GM18861 (cell line): ENCODE data around the gene XPC.
"Not testable (repeated sequence)": the region's sequence is repeated elsewhere in the genome, so short reads cannot be mapped to it uniquely, and the experiment has no call there.

Experiments
- ATAC-seq: cut with Tn5 transposase; IDR thresholded peaks from one replicate; pipeline ENCODE4 v1.9.1; 2021; ENCODE audit not compliant: unreplicated experiment

Gene XPC

DNA sequence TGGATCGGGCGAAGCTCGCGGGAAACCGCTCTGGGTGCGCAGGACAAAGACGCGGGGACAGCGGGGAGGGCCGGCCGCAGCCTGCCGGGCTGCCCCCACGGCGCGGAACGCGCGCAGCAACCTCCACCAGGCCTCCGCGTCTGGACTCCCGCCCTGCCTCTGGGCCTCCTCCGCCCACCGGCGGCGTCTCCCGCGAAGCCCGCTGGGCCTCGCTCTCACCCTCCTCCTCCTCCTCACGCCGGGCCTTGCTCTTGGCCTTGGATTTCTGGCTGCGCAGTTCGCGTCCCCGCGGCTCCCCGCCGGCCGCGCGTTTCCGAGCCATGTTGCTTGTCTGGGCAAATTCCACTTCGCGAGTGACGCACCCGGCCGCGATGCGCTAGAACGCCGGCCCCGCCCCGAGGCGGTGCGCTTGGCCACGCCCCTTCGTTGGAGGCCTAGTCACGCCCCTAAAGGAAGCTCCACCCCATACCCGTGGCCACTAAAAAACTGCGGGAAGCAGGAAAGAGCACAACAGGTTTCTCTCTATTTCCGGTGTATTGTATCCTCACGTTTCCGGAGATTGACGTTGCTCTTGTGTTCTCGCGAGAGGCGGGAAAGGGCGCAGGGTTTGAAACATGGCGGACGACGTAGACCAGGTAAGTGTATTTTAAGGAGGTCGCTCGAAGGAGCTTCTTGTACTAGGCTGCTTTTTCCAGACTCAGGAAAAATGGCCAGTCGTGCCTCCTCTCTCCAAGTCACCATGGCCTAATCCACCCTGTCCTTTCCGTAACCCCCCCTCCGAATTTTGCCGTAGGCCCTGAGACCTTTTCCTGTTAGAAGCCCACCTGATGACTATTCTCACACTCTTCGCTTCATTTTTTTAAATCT is at the start of gene XPC, which contains the start of gene LSM3:
XPC (minus strand) TSS at position 355 of the 867 bp plus-strand sequence; CDS start at position 322, 33 bp downstream.
LSM3 (plus strand) TSS at position 571 of the 867 bp plus-strand sequence; CDS start at position 615, 44 bp downstream.
- ATAC-seq: peak; percentile 92

DNA sequence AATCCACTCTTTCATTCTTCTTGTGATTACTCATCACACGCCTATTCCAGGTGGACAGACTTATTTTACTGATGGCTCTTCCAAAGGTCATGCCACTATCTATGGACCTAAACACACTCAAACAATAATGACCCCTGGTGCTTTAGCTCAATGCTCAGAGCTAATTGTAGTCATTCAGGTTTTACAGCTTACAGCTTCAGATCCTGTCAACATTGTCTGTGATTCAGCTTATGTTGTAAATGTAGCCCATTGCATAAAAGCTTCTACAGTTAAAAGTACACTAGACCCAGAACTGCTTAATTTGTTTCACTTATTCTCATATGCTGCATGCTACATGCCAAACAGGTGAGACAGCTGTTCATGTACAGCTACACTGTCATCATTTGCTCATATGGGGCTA is 49.5 kb upstream of the XPC start:
- ATAC-seq: no peak

DNA sequence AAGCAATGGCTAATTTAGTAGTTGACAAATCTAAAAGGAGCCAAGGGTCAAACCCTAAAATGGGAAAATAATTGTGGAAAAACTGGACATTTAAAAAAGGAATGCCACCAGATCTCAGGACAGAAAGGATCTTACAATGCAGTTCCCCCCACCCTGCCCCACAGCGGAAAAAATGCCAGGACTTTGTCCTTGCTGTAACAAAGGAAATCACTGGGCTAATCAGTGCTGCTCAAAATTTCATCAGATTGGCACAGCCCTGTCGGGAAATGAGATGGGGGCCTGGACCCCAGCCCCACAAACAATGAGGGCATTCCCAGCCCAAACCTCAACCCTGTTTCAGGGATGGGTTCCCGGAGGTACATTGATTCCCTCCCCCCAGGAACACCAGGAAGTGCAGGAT is 48.0 kb upstream of the XPC start:
- not testable (repeated sequence) for ATAC-seq

DNA sequence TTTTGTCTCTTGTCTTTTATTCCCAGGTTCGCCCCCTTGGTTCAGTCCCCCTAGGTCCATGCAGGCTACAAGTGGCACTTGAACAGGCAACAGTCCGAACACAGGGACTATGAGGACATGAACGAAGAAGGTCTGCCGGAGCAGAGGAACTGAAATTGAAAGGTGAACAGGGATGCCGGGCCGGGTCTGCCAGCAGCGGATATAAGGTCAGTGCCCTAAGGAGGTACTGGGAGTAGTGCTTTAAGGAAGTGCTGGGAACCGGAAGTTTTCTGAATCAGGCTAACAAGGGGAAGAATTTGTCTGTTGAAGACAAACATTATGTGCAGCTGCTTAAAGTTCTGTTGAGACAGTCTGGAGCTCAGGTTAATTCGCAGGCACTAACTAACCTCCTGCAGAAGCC is 47.0 kb upstream of the XPC start:
- no peak for ATAC-seq

DNA sequence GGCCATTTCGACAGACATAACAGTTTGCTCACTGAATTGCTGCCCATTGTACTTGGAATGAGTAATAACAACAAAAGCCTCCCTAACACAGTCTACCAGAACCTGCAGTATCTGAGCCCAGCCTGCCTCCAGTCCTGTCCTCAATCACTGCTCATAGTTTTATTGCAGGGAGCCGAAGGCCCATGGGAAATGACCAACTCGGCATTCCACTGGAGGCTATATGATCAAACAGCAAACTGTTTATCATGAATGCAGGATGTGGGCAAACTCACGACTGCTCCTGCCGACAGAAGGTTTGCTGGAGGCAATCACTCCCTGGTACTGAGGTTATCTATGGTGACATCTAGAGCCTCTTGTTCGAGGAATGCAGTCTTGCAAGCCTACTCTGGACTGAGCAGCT is 46.5 kb upstream of the XPC start:
- ATAC-seq: no peak

DNA sequence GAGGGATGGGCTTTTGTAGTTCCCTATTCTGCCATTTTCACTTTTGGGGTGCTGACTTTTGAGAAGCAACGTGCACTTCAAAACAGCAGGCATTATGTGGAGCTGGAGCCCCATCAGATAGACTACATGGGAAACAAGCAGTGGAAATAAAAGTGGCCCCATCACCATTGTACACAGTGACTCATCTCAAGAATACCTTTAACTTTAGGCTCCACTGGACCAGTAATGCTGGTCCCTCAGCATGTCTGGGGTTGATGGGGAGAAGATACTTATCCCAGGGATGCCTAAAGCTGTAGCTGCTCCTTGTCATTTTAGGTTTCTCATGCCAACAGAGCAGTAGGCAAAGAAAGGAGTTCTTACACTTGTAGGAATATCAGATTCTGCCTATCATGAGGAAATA is 45.2 kb upstream of the XPC start:
- ATAC-seq: no peak

DNA sequence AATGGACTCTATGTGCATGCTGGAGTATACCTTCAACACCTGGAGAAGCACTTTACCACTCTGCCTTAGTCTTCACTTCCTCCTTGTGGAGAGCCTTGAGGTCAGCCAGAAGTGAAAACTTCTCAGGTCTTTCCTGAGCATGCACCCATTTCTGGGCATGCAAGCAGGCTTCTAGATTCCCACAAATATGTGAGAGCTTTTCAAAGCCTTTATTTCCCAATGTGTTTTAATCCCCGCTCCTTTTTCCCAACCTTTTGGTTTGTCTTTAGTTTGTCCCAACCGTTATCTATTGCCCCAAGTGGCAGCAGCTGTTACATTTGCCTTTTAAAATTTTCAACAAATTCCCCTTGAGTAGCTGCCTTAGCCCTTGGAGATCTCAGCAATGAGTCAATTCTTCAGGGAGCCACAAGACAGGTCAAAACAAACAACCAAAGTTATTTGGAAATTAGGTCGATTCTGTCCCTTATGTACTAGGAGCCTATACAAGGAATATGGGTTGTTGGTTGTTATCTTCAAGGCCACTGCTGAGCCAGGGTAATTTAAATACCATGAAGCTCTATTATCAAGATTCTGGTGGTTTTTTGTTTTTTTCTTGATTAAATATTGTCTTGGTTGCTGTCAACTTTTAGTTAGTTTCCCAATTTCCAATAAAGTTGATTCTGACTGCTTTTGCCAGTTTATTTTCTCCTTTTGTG is 44.6 kb upstream of the XPC start:
- no peak for ATAC-seq

DNA sequence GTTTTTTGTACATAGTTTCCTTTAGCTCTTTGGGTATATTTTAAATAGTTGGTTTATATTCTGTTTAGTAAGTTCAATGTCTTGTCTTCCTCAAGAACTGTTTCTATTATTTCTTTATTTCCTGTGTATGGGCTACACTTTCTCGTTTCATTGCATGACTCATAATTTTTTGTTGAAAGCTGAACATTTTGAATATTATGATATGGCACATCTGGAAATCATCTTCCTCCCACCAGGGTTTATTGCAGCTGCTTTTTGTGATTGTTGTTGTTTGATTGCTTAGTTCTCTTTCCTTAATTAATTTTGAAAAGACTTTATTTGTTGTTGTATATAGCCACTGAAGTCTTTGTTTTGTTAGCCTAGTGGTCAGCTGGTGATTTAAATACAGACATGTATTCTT is 44.1 kb upstream of the XPC start:
- no peak for ATAC-seq

DNA sequence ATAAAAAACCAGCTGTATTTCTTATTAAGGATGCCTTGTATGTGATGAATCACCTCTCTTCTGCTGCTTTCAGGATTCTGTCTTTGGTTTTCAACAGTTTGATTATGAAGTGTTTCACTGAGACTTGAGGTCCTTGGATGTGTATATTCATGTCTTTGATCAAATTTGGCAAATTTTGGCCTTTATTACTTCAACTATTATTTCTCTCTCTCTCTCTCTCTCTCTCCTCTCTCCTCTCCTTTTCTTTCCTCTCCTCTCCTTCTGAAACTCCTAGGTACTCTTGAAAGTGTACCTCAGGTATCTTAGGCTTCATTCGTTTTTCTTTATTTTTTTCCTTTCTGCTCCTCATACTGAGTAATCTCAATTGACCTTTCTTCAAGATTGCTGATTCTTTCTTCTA is 43.5 kb upstream of the XPC start:
- ATAC-seq: no peak

DNA sequence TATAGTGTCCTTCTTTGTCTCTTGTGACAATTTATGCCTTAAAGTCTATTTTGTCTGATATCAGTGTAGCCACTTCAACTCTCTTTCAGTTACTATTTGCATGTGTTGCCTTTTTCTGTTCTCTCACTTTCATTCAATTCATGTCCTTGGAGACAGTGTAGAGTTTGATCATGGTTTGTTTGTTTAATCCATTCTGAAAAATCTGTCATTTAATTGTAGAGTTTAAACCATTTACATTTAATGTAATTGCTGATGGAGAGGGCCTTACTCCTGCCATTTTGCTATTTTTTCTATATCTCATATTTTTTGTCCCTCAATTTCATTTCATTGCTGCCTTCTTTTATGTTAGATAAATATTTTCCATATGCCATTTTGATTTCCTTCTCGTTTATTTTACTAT is 42.5 kb upstream of the XPC start:
- ATAC-seq: no peak

DNA sequence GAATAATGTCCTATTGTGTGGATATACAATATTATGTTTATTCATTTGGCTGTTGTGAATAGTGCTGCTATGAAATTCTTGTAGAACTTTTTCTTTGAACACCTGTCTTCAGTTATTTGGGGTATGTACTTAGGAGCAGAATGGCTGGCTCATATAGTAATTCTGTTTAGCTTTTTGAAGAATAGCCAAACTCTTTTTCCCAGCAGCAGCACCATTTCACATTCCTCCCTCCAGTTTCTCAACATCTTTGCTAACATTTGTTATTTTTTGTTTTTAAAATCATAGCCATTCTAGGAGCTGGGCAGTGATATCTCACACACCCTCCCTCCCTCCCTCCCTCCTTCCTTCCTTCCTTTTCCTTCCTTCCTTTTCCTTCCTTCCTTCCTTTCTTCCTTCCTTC is 40.0 kb upstream of the XPC start:
- ATAC-seq: no peak

DNA sequence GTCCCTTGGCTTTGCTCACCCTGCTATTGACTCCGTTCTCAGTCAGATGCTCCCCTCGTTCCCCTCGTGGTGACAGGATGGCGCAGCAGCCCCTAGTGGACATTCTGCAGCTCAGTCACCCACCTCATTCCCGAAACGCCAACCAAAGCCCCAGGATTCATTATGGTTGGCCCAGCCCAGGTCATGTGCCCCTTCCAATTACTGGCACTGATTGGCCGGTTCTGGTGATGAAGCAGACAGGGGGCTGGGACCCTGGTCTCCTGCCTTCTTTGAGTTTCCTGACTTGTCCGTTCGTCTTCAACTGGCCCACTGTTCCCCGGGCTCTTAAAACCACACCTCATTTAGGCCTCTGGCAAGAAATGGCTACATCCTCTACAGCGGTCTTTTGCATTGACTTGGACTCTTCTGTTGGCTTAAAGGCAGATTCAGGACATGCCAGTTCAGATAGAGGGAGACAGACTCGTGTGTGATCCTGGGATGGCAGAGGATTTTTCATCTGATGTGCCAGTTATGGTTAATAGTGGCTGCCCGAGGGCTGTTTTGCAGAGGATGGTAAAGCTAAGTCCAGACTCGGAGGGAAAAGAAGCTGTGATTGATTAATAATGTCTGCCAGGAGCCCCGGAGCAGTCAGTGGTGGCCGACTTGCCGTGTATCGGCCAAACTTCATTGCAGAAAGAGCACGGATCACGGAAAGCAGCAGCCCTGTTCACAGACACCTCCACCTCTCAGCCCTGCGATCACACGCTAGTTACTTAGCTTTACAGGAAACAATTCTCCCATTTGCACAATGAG is 38.1 kb upstream of the XPC start:
- peak; percentile 77 for ATAC-seq

DNA sequence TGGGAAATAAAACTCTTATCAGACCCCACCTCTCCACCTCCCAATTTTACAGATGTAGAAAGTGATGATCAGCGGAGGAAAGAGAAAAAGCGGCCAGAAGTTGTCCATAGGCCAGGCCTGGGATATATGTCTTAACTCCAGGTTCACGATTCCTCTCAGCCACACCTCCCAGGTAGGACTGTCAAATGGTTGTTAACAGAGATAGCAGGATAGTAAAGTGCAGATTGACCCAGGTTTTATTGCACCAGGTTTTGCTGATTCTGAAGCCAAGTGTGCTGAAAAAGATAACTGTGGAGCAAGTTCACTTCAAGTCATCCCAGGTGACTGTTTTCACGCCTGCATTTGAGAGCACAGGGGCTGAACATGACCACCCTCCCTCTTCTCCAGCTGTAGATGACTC is 36.4 kb upstream of the XPC start:
- ATAC-seq: no peak

DNA sequence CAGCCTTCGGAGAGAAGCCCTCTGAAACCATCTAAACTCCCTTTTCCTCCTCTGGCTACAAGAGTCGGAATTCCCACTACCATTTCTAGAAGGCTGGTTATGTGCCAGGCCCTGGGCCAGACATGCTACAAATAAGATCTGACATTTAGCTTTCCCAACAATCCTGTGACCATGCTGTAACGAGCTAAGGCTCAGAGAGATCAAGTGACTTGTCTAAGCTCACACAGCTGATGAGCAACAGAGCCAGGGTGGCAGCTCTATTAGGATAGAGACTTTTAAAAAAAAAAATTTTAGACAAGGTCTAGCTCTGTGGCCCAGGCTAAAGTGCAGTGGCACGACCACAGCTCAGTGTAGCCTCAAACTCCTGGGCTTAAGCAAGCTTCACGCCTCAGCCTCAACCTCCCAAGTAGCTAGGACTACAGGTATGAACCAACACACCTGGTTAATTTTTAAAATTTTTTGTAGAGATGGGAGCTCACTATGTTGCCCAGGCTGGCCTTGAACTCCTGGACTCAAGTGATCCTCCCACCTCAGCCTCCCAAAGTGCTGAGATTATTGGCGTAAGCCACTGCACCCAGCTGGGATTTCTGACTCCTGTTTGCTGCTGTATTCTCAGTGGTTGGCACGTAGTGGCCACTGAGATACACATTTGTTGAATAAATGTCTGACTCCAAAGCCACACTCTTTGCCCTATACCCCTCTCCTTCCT is 34.8 kb upstream of the XPC start:
- no peak for ATAC-seq

DNA sequence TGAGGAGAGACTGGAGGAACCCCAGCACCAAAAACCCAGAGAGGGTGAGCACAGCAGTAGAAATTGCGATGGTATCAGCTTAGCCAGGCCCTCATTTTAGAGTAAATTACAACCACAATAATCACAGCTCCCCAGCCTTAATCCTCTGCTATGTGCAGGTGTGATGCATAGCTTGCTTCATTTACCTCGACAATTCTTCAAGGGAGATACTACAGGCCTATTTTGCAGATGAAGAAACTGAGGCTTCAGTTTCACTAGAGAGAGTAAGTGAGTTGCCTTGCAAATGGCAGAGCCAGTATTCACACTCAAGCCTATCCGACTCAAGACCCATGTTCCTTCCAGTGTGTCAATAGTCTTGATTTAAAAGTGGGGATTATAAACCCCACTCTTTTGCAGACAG is 33.6 kb upstream of the XPC start:
- no peak for ATAC-seq

DNA sequence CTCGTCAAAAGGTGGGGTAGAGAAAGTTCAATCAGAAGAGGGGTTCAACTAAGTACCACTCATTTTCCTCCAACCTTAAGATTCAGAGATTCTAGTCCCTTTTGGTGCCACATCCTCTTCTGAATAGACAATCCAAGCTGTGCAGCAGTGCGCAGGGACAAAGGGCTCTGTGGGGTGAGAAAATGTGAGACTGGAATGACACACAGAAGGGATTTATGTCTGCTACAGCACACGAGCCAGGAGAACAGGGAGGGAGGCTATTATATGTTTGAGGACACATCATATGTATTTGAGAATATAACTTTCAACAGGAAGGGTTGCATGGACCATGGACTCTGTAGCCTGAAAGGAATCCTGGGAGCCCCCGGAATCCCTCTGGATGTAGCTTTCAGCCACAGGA is 33.2 kb upstream of the XPC start:
- ATAC-seq: no peak

DNA sequence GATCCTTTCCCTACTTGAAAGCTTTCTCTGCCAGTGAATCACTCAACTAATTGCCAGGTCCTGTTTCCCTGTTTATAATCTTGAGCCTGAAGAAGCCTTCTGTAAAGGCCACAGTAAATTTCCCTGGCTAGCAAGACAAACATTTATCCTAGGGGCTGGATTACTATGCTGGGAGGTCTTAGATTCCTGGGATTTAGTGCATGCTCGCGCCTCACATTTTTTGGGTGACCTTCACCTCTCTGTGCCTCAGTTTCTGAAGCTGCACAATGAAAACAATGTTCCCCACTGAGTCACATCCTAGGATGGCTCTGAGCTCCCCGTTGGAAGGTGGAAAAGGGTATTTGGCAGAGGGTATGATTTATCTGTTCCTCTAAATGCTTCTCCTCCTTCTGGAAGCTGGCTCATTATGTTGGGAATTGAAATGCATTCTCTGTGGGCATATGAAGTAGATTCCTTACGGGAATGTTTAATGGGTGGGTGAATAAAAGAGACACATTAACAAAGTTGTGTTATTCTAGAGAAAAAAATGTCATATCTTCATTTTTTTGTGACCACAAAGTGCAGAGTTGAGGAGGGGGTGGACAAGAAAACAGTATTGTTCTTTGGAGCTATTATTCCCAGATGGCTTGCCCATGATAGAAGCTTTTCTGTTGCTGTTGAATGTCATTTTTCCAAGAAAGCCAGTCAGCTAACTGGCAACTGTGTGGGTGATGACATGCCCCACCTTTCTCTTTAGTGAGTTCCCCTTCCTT is 32.6 kb upstream of the XPC start:
- no peak for ATAC-seq

DNA sequence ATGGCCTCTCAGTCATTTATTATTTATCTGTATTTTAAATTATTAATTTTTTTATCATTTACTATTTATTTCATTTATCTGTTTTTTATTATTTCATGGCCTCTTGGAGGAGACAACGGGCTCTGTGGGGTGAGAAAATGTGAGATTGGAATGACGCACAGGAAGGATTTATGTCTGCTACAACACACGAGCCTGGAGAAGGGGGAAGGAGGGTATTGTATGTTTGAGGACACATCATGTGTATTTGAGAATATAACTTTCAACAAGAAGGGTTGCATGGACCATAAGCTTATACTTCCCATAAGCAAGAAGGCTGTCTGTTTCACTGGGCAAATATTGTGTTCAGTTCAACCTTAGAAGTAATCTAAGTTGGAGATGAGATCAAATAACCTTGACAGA is 31.9 kb upstream of the XPC start:
- ATAC-seq: no peak

DNA sequence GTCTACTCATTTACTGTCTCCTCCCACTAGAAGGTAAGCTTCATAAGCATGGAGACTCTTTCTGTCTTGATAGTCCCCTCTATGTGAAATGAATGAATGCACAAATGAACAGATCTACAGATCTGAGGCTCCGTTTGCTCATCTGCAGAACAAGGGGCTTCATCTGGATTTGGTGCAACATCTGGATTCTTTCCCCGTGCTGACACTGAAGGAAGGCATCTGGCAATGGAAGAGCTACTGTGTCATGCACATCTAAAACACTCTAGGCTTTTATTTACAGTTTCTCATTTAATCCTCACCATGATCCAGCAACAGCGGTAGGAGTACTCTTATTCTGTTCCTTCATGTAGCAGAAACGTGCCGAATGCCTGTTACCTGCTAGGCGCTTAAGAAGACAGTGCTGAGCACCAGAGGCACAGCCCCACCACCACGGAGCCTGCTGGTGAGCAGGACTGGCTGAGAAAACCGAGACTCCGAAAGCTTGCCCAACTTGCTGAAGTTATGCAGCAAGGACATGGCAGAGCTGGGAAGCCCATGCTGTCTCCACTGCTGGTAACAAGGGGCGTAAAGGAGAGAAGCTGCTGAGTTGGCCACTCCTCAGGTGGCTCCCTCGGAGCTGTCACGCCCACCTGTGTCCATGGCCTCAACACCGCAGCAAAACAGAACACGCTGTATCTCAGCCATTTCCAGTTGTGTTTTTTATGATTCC is 31.3 kb upstream of the XPC start:
- ATAC-seq: no peak

DNA sequence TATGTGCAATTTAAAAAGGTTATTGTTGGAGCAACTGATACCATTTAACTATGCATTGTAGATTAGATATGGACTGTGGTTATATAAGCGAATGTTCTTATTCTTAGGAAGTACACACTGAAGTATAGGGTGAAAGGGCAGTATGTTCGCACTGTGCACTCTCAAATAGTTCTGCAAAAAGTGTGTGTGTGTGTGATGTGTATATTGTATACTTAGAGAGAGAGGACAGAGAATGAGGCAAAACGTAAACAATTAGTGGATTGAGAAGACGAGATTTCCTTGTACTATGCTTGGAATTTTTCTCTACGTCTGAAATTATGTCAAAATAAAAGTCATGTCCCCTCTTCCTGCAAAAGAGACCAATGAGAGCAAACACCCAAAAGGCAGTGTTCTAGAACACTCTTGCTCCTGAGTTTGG is 30.6 kb upstream of the XPC start:
- ATAC-seq: no peak
